Gastrocnemius medialis (tissue), 4 donors: ENCODE measurements around the gene CLN3.

Experiments used
- POLR2A ChIP-seq, 2 donors: fragments of 450-650 bp; IDR thresholded peaks; one replicate each; pipeline ENCODE4 v1.6.1; 2017; ENCODE audit warnings: antibody characterized with exemption in 2 of 2, mild to moderate bottlenecking in 2 of 2, moderate library complexity in 2 of 2
- TF ChIP-seq, protein P1 (sequence below), 5 experiments: fragments of 450-650 bp in 3 of 5; fragments of 200-600 bp in 2 of 5; sonication (generic) in 2 of 5; IDR thresholded peaks in 4 of 5; conservative IDR thresholded peaks in 1 of 5; 1 replicate in 4 of 5; 2 replicates in 1 of 5; pipeline ENCODE4 v1.5.1; 2016 to 2019; ENCODE audit warnings: antibody characterized with exemption in 5 of 5, mild to moderate bottlenecking in 3 of 5, moderate library complexity in 3 of 5

DNA sequence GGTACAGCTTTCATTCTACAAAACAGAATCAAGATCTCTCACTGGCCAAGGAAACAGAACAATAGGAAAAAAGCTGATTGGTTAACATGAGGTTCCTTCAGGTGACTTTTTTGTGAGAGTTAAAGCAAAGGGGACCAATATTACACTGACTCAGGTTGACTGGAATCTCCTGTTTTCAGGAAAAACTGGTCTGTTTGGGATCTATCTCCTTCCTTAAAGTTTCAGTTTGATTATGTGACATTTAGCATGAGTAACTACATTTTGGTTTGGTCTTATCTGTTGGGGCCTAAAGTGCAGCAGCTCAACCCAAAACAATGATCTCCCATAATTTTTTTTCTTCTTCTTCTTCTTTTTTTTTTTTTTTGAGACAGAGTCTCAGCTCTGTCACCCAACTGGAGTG, 37.2 kb upstream of the CLN3 start:
- TF ChIP-seq, protein P1, sequence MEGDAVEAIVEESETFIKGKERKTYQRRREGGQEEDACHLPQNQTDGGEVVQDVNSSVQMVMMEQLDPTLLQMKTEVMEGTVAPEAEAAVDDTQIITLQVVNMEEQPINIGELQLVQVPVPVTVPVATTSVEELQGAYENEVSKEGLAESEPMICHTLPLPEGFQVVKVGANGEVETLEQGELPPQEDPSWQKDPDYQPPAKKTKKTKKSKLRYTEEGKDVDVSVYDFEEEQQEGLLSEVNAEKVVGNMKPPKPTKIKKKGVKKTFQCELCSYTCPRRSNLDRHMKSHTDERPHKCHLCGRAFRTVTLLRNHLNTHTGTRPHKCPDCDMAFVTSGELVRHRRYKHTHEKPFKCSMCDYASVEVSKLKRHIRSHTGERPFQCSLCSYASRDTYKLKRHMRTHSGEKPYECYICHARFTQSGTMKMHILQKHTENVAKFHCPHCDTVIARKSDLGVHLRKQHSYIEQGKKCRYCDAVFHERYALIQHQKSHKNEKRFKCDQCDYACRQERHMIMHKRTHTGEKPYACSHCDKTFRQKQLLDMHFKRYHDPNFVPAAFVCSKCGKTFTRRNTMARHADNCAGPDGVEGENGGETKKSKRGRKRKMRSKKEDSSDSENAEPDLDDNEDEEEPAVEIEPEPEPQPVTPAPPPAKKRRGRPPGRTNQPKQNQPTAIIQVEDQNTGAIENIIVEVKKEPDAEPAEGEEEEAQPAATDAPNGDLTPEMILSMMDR (IDR thresholded peaks at IDR 0.05 in 4 of 5, conservative IDR thresholded peaks at IDR 0.05 in 1 of 5) = no peak
- no peak for TF ChIP-seq POLR2A (IDR thresholded peaks at IDR 0.05)
